ENCODE measurements around the gene SERPINA3. TPM values are rescaled to one million over a fixed set of nuclear protein-coding genes. Genes with fewer than 3 reads are reported as not detected.
"Not testable (repeated sequence)": the region's sequence is repeated elsewhere in the genome, so short reads cannot be mapped to it uniquely, and the experiment has no call there.

SERPINA3 gene
- total RNA-seq, 1 experiment from 2014 or later, result not detected

DNA sequence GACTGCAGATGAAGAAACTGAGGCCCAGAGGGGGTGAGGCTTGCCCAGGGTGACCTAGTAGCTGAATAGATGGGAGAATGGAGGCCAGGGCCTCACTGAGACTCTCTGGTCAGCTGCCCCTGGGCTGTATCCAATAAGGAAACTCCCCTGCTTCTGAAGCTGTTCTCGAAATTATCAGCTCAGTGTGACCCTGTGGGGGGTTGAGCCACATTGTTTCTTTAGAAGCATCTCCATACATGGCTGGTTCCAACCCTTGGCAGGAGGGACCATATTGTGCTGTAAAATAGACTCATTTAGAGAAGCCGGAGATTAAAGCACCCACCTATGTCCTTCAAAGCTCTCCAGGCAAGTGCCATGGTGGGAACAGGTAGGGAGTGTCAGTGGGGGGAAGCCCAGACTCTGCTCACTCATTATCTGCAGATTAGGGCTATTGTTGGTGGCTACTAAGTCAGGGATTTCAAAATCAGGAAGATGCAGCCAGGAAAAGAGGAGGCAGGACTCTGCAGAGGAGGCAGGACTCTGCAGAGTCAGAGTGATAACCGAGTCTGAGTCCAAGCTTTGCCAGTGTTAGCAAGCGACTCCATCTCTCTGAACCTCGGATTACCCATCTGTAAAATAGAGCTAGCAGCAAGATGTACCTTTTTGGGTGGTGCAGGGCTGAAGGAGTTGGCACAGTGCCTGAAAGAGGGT, 27.5 kb upstream of the SERPINA3 start:
- DNase-seq (ENCODE audit: low read depth), result no peak

DNA sequence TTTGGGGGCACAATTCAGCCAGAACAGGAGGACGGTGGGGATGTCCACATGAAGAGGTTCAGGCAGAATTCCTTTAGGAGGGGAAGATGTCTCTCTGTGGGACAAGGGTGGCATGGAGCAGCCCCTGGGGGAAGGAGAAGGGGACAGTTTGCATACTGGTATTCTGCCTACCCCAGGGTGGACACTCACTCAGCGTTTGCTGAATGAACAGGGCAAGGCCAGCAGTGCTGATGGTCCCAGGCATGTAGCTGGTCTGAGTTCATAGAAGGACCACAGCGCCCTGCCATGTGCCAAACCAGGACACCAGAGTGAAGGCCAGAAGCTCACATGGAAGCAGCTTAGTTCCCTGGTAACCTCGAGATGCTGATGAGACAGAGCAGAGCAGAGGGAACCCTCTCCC, 25.6 kb upstream of the SERPINA3 start:
- DNase-seq (ENCODE audit: low read depth), result no peak

DNA sequence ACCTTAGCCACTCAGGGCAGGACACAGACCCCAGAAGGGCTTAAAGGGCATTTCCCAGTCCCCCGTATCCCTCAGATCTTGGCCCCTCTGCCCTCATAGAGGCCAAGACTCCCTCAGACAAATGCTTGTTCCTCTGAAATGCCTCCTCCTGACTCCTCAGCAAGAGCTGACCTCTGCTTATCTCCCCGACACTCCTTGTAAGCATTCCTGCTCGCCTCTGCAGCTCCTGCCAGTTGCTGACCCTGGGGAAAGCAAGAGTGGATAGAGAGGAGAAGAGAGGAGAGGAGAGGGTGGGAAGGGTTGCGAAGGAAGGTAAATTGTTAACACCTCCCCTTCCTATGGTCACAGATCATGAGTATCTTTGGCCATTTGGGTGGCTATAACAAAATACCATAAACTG, 23.9 kb upstream of the SERPINA3 start:
- no peak for DNase-seq (ENCODE audit: low read depth)

DNA sequence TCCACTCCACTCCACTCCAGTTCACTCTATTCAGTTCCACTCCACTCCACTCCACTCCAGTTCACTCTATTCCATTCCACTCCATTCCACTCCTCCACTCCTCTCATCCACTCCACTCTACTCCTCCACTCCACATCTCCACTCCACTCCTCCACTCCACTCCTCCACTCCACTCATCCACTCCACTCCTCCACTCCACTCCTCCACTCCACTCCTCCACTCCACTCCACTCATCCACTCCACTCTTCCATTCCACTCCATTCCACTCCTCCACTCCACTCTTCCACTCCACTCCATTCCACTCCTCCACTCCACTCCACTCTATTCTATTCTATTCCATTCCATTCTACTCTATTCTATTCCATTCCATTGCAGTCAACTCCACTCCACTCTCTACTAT, 21.1 kb upstream of the SERPINA3 start:
- no peak for DNase-seq (ENCODE audit: low read depth)

DNA sequence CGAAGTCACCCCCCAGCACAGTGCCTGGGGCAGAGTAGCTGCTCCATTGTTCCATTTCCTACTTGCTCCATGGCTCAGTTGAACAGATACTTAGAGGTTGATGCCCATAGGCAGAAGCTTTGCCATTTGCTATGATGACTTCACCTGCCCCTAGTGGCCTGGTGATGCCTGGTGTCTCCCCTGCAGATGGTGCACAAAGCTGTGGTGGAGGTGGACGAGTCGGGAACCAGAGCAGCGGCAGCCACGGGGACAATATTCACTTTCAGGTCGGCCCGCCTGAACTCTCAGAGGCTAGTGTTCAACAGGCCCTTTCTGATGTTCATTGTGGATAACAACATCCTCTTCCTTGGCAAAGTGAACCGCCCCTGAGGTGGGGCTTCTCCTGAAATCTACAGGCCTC, 20.3 kb upstream of the SERPINA3 start:
- DNase-seq (ENCODE audit: low read depth), result no peak

DNA sequence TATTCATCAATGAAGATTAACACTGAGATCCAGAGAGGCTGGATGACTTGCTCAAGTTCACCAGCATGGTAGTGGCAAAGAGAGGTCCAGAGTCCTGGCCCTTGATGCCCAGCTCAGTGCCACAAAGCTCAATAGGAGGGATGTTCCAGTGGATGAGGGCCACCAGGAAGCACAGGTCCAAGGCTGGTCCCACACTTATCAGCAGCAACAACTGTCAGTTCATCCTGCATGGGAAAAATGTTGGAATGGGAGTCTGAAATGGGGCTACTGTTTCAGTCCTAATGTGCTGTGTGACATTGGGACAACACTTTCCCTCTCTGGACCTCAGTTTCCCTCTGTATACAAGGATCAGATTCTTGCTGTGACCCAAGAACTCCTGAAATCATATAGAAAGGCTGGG, 19.7 kb upstream of the SERPINA3 start:
- DNase-seq (ENCODE audit: low read depth), result no peak

DNA sequence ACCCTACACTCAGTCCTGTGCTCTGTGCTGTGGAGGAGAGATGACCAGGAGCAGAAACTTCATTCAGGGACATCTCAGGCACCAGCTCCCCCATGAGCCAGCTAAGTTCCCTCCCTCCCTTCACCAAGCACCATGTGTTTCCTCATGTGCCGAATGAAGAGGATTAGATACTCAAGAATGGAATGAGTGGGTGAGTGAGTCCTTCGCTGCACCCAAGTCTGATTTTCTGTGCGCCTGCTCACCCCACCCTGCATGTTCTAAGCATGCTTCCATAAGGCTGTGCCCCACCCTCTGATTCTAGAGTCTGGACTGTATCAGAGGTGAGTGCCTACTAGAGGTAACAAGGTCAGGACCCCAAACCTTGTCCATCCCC, 18.8 kb upstream of the SERPINA3 start:
- no peak for DNase-seq (ENCODE audit: low read depth)

DNA sequence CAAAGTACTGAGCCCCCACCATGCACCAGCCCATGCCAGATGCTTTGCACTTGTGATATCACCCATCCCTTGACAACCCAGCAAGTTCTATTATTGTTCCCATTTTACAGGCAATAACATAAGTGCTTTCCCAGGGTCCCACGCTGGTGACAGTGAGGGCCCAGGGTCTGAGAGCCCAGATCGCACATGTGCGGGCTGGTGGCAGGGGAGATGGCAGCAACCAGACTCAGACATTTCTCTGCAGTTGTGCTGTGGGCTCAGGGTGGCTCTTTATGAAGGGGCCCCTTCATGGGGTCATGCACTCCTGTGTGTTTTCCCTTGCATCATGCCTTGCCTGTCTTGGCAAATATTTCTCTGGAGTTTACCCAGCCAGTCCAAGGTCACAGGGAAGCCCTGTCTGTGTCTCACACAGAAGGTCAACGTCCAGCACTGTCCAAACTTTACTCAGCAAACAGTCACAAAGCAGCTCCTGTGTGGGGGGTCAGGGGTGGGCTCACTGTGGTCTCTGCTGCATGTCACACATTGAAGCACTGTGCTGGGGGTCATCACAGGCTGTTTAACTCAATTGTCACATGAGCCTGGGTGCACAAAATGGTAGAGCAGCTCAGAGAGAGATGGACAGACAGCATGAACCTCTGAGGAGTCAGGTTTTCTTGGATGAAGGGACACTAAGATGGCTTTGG, 18.3 kb upstream of the SERPINA3 start:
- no peak for DNase-seq (ENCODE audit: low read depth)

DNA sequence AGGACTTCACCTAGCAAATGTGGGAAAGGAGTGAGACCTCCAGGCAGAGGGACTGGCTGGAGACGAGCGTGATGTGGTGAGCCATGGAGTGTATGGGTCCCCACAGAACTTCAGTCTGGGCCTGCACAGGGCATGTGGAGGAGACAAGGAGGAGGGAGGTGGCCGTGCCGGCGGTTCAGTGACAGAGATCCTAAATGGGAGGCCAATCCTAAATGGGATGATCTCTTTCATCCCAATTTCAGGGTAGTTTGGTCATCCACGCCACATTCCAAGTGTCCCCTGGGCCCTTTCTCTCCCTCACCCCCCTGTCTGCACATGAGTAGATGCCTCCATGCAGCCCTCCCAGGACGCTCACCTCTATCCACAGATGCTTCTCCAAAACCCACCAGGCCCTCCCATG, 17.8 kb upstream of the SERPINA3 start:
- no peak for DNase-seq (ENCODE audit: low read depth)

DNA sequence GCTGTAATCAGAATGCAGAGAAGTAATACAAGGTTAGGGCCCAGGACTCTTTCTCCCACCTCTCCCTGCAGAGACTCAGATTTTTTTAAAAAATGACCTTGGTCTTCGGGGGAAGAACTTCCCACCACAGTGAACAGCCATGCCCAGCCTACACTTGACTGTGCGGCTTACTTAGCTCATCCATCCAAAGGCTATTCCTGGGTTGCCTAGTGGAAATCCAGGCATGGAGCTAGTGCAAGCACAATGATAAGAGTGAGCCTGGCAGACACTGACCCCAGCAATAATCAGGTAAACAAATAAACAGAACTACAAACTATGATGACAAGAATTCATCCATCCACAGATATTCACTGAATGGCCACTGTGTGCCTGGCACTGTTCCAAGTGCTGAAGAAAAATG, 16.3 kb upstream of the SERPINA3 start:
- DNase-seq (ENCODE audit: low read depth), result no peak

DNA sequence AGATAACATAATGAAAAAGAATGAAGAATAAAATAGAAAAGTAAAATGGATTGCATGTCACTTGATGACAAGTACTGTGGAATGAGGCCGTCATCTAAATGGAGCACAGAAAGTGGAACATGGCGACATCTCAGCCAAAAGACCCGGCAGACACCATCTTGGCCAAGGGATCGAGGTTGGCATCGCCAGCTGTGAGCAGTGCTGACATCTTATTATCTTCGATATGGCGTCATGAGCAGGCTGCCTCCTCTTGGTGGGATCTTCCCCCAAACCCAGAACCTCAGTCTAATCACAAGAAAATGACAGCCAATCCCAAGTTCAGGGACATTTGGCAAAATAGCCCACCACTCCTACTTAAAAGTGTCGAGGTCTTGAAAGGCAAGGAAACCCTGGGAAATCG, 15.8 kb upstream of the SERPINA3 start:
- no peak for DNase-seq (ENCODE audit: low read depth)

DNA sequence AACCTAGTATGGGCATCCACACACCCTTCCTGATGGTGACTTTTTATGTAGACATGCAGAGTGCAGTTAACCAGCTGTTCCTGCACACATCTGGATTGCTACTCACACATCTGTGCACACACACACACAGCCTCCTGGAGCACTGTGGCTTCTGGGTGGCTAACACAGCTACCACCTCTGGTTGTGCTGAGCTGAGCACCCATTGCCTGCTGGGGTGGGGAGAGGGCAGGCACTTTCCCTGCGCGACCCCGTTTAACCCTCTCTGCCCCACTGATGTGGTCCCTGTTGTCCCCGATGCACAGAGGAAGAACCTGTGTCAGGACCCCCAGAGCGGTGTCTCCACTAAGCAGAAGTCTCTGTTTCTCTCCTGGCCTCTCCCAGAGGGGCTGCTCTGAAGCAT, 14.4 kb upstream of the SERPINA3 start:
- no peak for DNase-seq (ENCODE audit: low read depth)

DNA sequence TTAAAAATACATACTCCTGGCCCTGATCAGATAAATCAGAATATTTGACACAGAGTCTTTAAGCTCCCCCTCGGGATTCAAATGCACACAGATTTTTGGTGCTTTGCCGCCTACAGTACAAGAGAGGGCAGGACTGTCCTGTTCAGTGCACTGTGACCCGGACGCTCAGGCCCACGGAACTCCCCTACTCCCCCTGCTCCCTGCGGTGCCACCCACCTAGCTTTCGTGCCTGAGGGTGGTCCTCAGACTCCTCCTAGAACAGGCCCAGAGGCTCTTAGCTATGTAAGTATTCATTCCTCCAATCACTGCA, 13.7 kb upstream of the SERPINA3 start:
- no peak for DNase-seq (ENCODE audit: low read depth)

DNA sequence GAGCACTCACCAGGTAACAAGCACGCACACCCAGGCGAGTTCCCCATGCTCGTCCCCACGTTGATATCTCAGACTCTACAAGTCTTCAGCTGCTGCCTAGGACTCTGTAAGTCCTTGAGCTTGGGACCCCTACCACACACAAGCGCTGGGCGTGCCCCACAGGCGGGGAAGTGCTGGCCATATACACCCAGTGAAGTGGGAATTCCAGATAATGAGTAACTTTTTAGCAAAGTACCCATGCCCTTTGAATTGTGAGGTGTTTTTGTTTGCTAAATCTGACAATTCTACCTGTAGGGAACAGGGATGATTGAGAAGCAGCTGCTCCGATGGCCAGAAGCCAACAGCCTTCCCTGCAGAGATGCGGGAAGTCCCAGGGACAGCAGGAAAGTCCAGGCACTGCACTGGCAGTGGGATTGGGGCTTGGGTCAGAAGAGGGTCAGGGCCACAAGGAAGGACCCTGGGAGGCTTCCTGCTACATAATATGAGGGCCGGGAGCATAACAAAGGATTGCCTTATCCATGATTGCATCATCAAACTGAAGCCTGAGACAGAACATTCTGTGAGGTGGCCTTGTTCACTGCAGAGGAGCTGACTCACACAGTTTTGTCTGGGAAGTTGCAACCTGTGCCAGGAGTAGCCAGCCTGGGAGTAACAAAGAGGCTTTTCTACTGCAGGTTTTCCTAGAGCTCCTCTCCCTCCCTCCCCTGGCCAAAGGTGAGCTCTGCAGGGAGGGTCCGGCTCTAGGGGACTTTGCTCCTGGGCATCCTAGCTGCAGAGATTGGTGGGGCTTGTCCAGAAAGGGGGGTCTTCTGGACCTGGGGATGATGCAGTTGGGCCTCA, 13.2 kb upstream of the SERPINA3 start:
- DNase-seq (ENCODE audit: low read depth), result peak; percentile 96

DNA sequence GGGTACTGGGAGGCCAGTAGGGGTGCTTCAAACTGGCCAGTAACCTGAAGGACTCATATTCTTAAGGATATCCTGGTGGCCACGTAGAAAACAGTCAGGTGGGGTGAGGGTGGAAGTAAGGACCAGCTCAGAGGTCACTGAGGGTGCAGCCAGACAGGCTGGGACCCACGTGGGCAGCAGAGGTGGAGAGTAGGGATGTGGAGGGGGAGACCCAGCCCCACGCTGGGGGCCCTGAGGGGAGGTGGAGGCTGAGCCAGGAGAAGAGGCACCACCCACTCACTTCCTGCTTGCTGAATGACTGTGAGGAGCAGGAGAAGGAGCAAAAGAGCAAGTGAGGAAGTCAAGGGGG, 12.6 kb upstream of the SERPINA3 start:
- DNase-seq (ENCODE audit: low read depth), result peak; percentile 45

DNA sequence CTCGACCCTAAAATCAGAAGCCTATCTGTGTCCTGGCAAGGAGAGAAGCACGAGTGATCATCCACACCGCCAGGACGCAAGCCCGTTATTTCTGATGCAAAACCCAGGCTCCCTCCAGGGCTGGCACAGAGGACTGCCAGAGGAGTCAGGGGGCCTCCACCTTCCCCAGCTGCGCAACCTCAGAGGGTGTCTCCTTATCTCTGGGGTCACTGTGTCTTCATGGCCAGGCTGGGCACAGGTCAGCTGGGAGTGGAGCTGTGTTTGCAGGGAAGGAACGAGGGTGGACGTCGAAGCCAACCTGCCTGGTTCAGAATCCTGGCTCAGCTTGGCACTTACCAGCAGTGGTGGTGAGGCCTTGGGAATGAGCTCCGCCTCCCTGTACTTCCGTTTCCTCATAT, 12.0 kb upstream of the SERPINA3 start:
- DNase-seq (ENCODE audit: low read depth), result no peak

DNA sequence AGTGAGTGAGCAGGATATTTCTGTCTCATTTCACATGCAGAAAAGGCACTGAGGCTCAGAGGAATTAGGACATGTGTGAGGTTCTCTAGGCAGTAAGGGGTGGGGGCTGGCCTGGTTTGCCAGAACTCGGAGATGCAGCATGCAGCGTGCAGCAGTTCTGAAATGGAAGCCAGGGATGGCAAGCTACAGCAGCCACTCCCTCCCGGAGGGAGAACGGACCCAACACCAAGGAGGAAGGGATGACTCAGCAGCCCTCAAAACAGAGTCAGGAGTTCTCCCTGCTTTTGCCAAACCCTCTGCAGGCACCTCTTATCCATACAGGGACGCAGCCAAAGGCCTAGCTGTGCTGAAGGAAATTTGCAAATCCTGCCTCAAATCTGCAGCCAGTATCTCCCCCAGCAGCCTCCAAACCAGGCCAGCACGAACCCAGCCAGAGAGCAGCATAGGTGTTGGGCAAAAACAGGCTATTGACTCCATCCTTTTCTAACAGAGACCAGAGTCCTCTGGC, 10.3 kb upstream of the SERPINA3 start:
- DNase-seq (ENCODE audit: low read depth), result peak; percentile 86

DNA sequence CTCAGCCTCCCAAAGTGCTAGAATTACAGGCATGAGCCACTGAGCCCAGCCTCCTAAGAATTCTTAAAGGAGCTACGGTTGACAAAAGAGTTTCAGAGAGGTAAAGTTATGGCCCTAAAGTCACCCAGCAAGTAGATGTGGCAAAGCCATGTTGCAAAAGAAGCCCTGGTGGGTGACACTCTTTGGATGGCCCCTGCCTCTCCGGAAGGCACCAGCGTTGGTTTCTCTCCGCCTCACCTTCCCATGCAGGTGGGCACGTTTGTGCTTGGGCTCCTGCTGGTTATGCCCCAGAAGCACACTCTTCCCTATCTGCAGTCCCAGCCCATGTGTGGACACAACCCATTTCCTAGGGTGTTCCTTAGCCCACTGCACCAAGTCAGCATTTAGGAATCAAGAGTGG, 9.5 kb upstream of the SERPINA3 start:
- DNase-seq (ENCODE audit: low read depth), result no peak

DNA sequence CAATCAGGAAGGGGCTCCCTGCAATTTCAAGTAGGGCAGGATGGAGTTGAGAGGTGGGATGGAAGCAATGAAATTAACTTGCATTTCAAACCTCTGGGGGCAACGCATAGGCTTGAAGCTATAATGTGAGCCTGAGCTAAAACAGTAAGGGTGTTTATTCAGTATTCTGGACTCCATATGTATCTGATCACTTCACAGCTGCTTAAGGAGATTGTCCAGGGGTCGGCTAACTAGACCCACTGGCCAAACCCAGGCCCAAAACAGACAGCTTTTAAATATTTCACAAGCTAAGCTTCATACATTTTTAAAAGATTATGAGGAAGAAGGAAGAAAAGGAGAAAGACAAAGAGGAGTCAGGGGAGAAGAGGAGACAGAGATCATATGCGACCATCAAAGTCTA, 6.8 kb upstream of the SERPINA3 start:
- no peak for DNase-seq (ENCODE audit: low read depth)

DNA sequence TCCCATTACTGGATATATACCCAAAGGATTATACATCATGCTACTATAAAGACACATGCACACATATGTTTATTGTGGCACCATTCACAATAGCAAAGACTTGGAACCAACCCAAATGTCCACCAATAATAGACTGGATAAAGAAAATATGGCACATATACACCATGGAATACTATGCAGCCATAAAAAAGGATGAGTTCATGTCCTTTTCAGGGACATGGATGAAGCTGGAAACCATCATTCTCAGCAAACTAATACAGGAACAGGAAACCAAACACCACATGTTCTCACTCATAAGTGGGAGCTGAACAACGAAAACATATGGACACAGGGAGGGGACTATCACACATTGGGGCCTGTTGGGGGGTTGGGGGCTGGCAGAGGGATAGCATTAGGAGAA, 3.2 kb upstream of the SERPINA3 start:
- not testable (repeated sequence) for DNase-seq (ENCODE audit: low read depth)

DNA sequence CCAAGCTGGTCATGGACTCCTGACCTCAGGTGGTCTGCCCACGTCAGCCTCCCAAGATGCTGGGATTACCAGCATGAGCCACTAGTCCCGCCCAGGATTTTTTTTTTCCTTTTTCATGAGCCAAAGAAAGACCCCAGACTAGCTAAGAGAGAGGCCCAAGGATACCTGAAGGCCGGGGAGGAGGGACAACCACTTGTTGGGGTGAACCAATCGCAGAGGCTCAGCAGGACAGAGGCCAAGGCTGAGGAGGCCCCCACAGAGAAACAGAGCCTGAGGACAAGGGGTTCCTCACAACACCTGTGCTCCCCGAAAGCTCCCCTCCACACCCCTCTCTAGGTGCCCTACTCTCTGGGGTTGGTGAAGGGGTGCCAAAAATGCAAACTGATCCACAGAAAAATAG, 1.0 kb upstream of the SERPINA3 start:
- no peak for DNase-seq (ENCODE audit: low read depth)

DNA sequence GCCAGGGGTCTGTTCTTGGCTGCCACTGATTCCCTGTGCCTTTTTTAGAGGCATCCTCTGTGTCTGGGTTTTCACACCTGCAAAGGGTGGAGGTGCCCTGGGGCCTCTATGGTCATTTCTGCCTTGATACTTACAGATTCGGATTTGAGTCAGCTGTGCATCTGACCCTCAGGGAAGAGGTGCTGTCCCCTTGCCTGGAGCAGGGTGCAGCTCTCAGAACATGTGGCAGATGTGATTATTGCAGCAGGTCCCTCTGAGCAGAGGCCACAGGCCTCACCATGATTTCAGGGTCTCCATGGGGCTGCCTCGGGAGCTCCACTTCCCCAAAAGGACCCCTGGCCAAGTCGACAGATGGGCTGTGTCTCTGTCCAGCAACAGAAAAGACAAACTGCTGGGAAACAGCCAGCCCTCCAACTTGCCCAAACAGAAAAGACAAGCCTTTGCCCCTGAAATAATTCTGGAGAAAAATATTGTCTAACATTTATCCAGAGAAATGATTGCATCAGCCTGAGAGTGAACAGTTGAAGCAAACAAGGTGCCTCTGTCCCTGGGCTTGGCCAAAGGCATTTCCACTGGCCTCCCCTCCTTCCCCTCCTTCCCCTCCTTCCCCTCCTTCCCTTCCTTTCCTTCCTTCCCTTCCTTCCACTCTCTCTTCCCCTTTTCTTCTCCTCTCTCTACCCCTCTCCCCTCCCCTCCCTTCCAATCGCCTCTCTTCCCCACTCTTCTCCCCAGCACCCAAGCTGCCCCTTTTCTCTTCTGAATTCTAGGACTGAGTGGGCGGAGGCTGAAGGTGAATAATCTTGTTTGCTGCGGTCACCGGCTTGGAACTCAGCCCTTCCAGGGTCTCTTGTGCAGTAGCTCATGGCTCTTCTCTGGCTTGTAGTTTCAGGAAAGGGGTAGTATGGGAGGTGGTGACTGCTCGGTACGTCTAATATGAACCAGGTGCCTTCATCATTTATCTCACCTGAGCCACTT, 676 bp downstream of the SERPINA3 start:
- DNase-seq (ENCODE audit: low read depth), result no peak
